GM10266 (cell line): ENCODE results near the gene TBC1D22A.

Experiments
- DNase-seq: peaks from one replicate; pipeline ENCODE4 v3.0.0; 2012; ENCODE audit errors: extremely low spot score
- CTCF ChIP-seq: IDR thresholded peaks from 2 replicates; pipeline ENCODE4 v1.5.1; 2012; ENCODE audit warnings: mild to moderate bottlenecking, low read depth; ENCODE audit not compliant: control insufficient read depth, insufficient read depth; ENCODE audit errors: missing control alignments

The TBC1D22A gene

GRCh38 chr22:47067911-47068625, 305.6 kb downstream of the TBC1D22A start:
- TF ChIP-seq CTCF = no peak
- DNase-seq = no peak

- no peak for DNase-seq
- TF ChIP-seq CTCF = no peak
These were observed 306.2 kb downstream of the TBC1D22A start for GRCh38 chr22:47068626-47068996.

- TF ChIP-seq CTCF = no peak
These were observed 306.8 kb downstream of the TBC1D22A start for GRCh38 chr22:47069270-47069669.

GRCh38 chr22:47071078-47071806, 308.8 kb downstream of the TBC1D22A start:
- TF ChIP-seq CTCF = no peak
- DNase-seq = no peak

More at GRCh38 chr22:47069270-47069669, 306.8 kb downstream of the TBC1D22A start:
- DNase-seq = no peak

- TF ChIP-seq CTCF = no peak
- DNase-seq = no peak
These were observed 309.6 kb downstream of the TBC1D22A start for GRCh38 chr22:47071807-47072641.

- no peak for DNase-seq
- no peak for TF ChIP-seq CTCF
These were observed 310.2 kb downstream of the TBC1D22A start for GRCh38 chr22:47072642-47072967.

- TF ChIP-seq CTCF = no peak
- no peak for DNase-seq
These were observed 310.6 kb downstream of the TBC1D22A start for GRCh38 chr22:47073075-47073474.
